Activated gamma-delta T cell (primary cell): ENCODE results near the gene HMCN2.
"Not testable (repeated sequence)": the region's sequence is repeated elsewhere in the genome, so short reads cannot be mapped to it uniquely, and the experiment has no call there.

Experiments
- DNase-seq: peaks from one replicate; lab custom pipeline; 2025; lab: John Stamatoyannopoulos, UW

Gene HMCN2

GRCh38 chr9:130264414-130265350 lies 878 bp upstream of the HMCN2 start:
- DNase-seq, result no peak

GRCh38 chr9:130266236-130267098 lies 907 bp downstream of the HMCN2 start:
- DNase-seq, result no peak

- no peak for DNase-seq
Observed at GRCh38 chr9:130267930-130268329, 2.4 kb downstream of the HMCN2 start.

GRCh38 chr9:130268521-130269211 lies 3.1 kb downstream of the HMCN2 start:
- DNase-seq, result no peak

GRCh38 chr9:130271473-130271872 lies 5.9 kb downstream of the HMCN2 start:
- no peak for DNase-seq

- no peak for DNase-seq
Observed at GRCh38 chr9:130275156-130275555, 9.6 kb downstream of the HMCN2 start.

GRCh38 chr9:130276121-130276520 lies 10.6 kb downstream of the HMCN2 start:
- DNase-seq, result no peak

- no peak for DNase-seq
Observed at GRCh38 chr9:130276955-130277354, 11.4 kb downstream of the HMCN2 start.

- DNase-seq, result not testable (repeated sequence)
Observed at GRCh38 chr9:130277525-130277924, 12.0 kb downstream of the HMCN2 start.

GRCh38 chr9:130283539-130284248 lies 18.1 kb downstream of the HMCN2 start:
- no peak for DNase-seq

- no peak for DNase-seq
Observed at GRCh38 chr9:130284249-130284625, 18.7 kb downstream of the HMCN2 start.

GRCh38 chr9:130284690-130285089 lies 19.1 kb downstream of the HMCN2 start:
- DNase-seq, result no peak

GRCh38 chr9:130285271-130285670 lies 19.7 kb downstream of the HMCN2 start:
- no peak for DNase-seq

GRCh38 chr9:130286072-130286770 lies 20.7 kb downstream of the HMCN2 start:
- DNase-seq, result no peak

GRCh38 chr9:130286781-130287428 lies 21.3 kb downstream of the HMCN2 start:
- no peak for DNase-seq

GRCh38 chr9:130287736-130288135 lies 22.2 kb downstream of the HMCN2 start:
- DNase-seq, result no peak

- DNase-seq, result no peak
Observed at GRCh38 chr9:130288393-130288792, 22.8 kb downstream of the HMCN2 start.

GRCh38 chr9:130288926-130289690 lies 23.5 kb downstream of the HMCN2 start:
- DNase-seq, result no peak

- no peak for DNase-seq
Observed at GRCh38 chr9:130289711-130290241, 24.2 kb downstream of the HMCN2 start.
